ENCODE measurements around the gene AZU1. TPM values are rescaled to one million over a fixed set of nuclear protein-coding genes. Genes with fewer than 3 reads are reported as not detected.
"Not testable (repeated sequence)": the region's sequence is repeated elsewhere in the genome, so short reads cannot be mapped to it uniquely, and the experiment has no call there.

The AZU1 gene
- polyA plus RNA-seq, 4 donors, result 0.86 to 3.6 (median 1.1) TPM

GRCh38 chr19:869245-870177 is 41.9 kb downstream of the AZU1 start:
- no peak for DNase-seq (ENCODE audit: low read depth in 4 of 4, low spot score in 3 of 4)

- DNase-seq (ENCODE audit: low read depth in 4 of 4, low spot score in 3 of 4), result no peak
These were observed 42.7 kb downstream of the AZU1 start for GRCh38 chr19:870314-870713.

- no peak for DNase-seq (ENCODE audit: low read depth in 4 of 4, low spot score in 3 of 4)
These were observed 43.3 kb downstream of the AZU1 start for GRCh38 chr19:870963-871401.

GRCh38 chr19:871446-872265 is 44.0 kb downstream of the AZU1 start:
- no peak for DNase-seq (ENCODE audit: low read depth in 4 of 4, low spot score in 3 of 4)

- no peak for DNase-seq (ENCODE audit: low read depth in 4 of 4, low spot score in 3 of 4)
These were observed 44.8 kb downstream of the AZU1 start for GRCh38 chr19:872266-872951.

GRCh38 chr19:873084-873483 is 45.4 kb downstream of the AZU1 start:
- DNase-seq (ENCODE audit: low read depth in 4 of 4, low spot score in 3 of 4), result no peak

- no peak for DNase-seq (ENCODE audit: low read depth in 4 of 4, low spot score in 3 of 4)
These were observed 46.0 kb downstream of the AZU1 start for GRCh38 chr19:873561-874041.

- no peak for DNase-seq (ENCODE audit: low read depth in 4 of 4, low spot score in 3 of 4)
These were observed 47.7 kb downstream of the AZU1 start for GRCh38 chr19:875265-875879.

- DNase-seq (ENCODE audit: low read depth in 4 of 4, low spot score in 3 of 4), result no peak
These were observed 48.5 kb downstream of the AZU1 start for GRCh38 chr19:876089-876488.

- DNase-seq (ENCODE audit: low read depth in 4 of 4, low spot score in 3 of 4), result no peak
These were observed 49.2 kb downstream of the AZU1 start for GRCh38 chr19:876780-877314.

GRCh38 chr19:877992-878660 is 50.5 kb downstream of the AZU1 start:
- not testable (repeated sequence) for DNase-seq (ENCODE audit: low read depth in 4 of 4, low spot score in 3 of 4)

- not testable (repeated sequence) for DNase-seq (ENCODE audit: low read depth in 4 of 4, low spot score in 3 of 4)
These were observed 51.3 kb downstream of the AZU1 start for GRCh38 chr19:878751-879561.

GRCh38 chr19:879711-880438 is 52.2 kb downstream of the AZU1 start:
- DNase-seq (ENCODE audit: low read depth in 4 of 4, low spot score in 3 of 4), result no peak

Other genes starting within 250 kb of the AZU1 start
- under 1 TPM; 0.19 to 0.74 (median 0.38) TPM for gene HCN2, start 238.0 kb upstream of the AZU1 start, polyA plus RNA-seq (ENCODE audit: insufficient read length in 4 of 4)
- gene POLRMT, start 194.3 kb upstream of the AZU1 start, polyA plus RNA-seq (ENCODE audit: insufficient read length in 4 of 4), result 10 to 100 TPM; 37.1 to 65.9 (median 53.1) TPM
- gene FGF22, start 188.0 kb upstream of the AZU1 start, polyA plus RNA-seq (ENCODE audit: insufficient read length in 4 of 4), result under 1 TPM; 0.11 to 0.55 (median 0.34) TPM
- 10 to 100 TPM; 19.4 to 37.5 (median 20.5) TPM for gene RNF126, start 164.6 kb upstream of the AZU1 start, polyA plus RNA-seq (ENCODE audit: insufficient read length in 4 of 4)
- 10 to 100 TPM; 14.3 to 18.8 (median 17.7) TPM for gene FSTL3, start 151.4 kb upstream of the AZU1 start, polyA plus RNA-seq (ENCODE audit: insufficient read length in 4 of 4)
- under 1 TPM in 3 of 4 donors, not detected in 1; 0.22 to 0.46 (median 0.23) TPM for gene PRSS57, start 132.4 kb upstream of the AZU1 start, polyA plus RNA-seq (ENCODE audit: insufficient read length in 4 of 4)
- gene PALM, start 118.9 kb upstream of the AZU1 start, polyA plus RNA-seq (ENCODE audit: insufficient read length in 4 of 4), result 100 to 1,000 TPM in 1 of 4 donors, 10 to 100 TPM in 3; 63.6 to 111 (median 78.1) TPM
- gene MISP, start 76.7 kb upstream of the AZU1 start, polyA plus RNA-seq (ENCODE audit: insufficient read length in 4 of 4), result 10 to 100 TPM in 1 of 4 donors, 1 to 10 TPM in 2, under 1 TPM in 1; 0.44 to 10.6 (median 6.8) TPM
- gene PTBP1, start 30.4 kb upstream of the AZU1 start, polyA plus RNA-seq (ENCODE audit: insufficient read length in 4 of 4), result 100 to 1,000 TPM; 292 to 417 (median 389) TPM
- 10 to 100 TPM; 10.3 to 18.9 (median 11.4) TPM for gene PLPPR3, start 5.9 kb upstream of the AZU1 start, polyA plus RNA-seq (ENCODE audit: insufficient read length in 4 of 4)
- gene PRTN3, start 13.2 kb downstream of the AZU1 start, polyA plus RNA-seq (ENCODE audit: insufficient read length in 4 of 4), result 1 to 10 TPM in 2 of 4 donors, under 1 TPM in 2; 0.59 to 2.0 (median 1.0) TPM
- 1 to 10 TPM in 1 of 4 donors, under 1 TPM in 1, not detected in 2; 0.48 to 1.1 TPM for gene ELANE, start 24.5 kb downstream of the AZU1 start, polyA plus RNA-seq (ENCODE audit: insufficient read length in 4 of 4)
- gene CFD, start 31.8 kb downstream of the AZU1 start, polyA plus RNA-seq (ENCODE audit: insufficient read length in 4 of 4), result 10 to 100 TPM in 1 of 4 donors, 1 to 10 TPM in 3; 2.3 to 12.9 (median 3.6) TPM
- 10 to 100 TPM; 46.5 to 86.8 (median 53.7) TPM for gene MED16, start 65.3 kb downstream of the AZU1 start, polyA plus RNA-seq (ENCODE audit: insufficient read length in 4 of 4)
- not detected for gene RNU6-9, start 65.6 kb downstream of the AZU1 start, polyA plus RNA-seq (ENCODE audit: insufficient read length in 4 of 4)
- 10 to 100 TPM; 39.3 to 61.2 (median 47.8) TPM for gene R3HDM4, start 85.4 kb downstream of the AZU1 start, polyA plus RNA-seq (ENCODE audit: insufficient read length in 4 of 4)
- gene KISS1R, start 89.5 kb downstream of the AZU1 start, polyA plus RNA-seq (ENCODE audit: insufficient read length in 4 of 4), result under 1 TPM; 0.20 to 0.98 (median 0.40) TPM
- 10 to 100 TPM; 13.2 to 35.9 (median 19.1) TPM for gene ARID3A, start 98.2 kb downstream of the AZU1 start, polyA plus RNA-seq (ENCODE audit: insufficient read length in 4 of 4)
- gene WDR18, start 156.5 kb downstream of the AZU1 start, polyA plus RNA-seq (ENCODE audit: insufficient read length in 4 of 4), result 10 to 100 TPM; 24.4 to 55.7 (median 38.7) TPM
- 1 to 10 TPM in 1 of 4 donors, under 1 TPM in 3; 0.33 to 1.4 (median 0.69) TPM for gene GRIN3B, start 172.6 kb downstream of the AZU1 start, polyA plus RNA-seq (ENCODE audit: insufficient read length in 4 of 4)
- 100 to 1,000 TPM in 1 of 4 donors, 10 to 100 TPM in 3; 88.4 to 138 (median 98.9) TPM for gene TMEM259, start 193.3 kb downstream of the AZU1 start, polyA plus RNA-seq (ENCODE audit: insufficient read length in 4 of 4)
- gene RNU6-2, start 193.7 kb downstream of the AZU1 start, polyA plus RNA-seq (ENCODE audit: insufficient read length in 4 of 4), result not detected
- gene CNN2, start 198.8 kb downstream of the AZU1 start, polyA plus RNA-seq (ENCODE audit: insufficient read length in 4 of 4), result 100 to 1,000 TPM; 171 to 188 (median 182) TPM
- gene ABCA7, start 212.3 kb downstream of the AZU1 start, polyA plus RNA-seq (ENCODE audit: insufficient read length in 4 of 4), result 10 to 100 TPM in 1 of 4 donors, 1 to 10 TPM in 3; 2.7 to 10.6 (median 7.7) TPM
- gene ARHGAP45, start 239.3 kb downstream of the AZU1 start, polyA plus RNA-seq (ENCODE audit: insufficient read length in 4 of 4), result 10 to 100 TPM in 1 of 4 donors, 1 to 10 TPM in 3; 8.2 to 14.4 (median 8.9) TPM